ENCODE results near the gene SLC47A1. TPM values are rescaled to one million over a fixed set of nuclear protein-coding genes. Genes with fewer than 3 reads are reported as not detected.

Gene SLC47A1
- total and polyA plus RNA-seq, 2 of the 13 experiments (the other 11 are each of a cell fraction or from before 2014, with no cell fraction given): 42.1 to 67.5 TPM

GRCh38 chr17:19538095-19539039, 4.7 kb downstream of the SLC47A1 start (continued):
- TF ChIP-seq CEBPZ (IDR thresholded peaks at IDR 0.05; ENCODE audit: low read length): no peak
- no peak for TF ChIP-seq ZIK1 (CRISPR knock-in tag; IDR thresholded peaks at IDR 0.05; ENCODE audit: borderline replicate concordance, low read depth)
- peak; percentile 49; the same call in 1 of the 2 replicates for TF ChIP-seq GMEB1 (CRISPR knock-in tag; IDR thresholded peaks at IDR 0.05; ENCODE audit: borderline replicate concordance)
- peak; percentile 77; the same call in 1 of the 2 replicates for TF ChIP-seq MEF2D (CRISPR knock-in tag; IDR thresholded peaks at IDR 0.05)
- no peak for TF ChIP-seq ZNF674 (CRISPR knock-in tag; IDR thresholded peaks at IDR 0.05; ENCODE audit: low read depth)
- peak; percentile 98 for TF ChIP-seq TFAP4 (IDR thresholded peaks at IDR 0.05; ENCODE audit: borderline replicate concordance, low read depth)
- TF ChIP-seq ATF7-NPFF (CRISPR knock-in tag; IDR thresholded peaks at IDR 0.05; ENCODE audit: low read depth): peak; percentile 55; the same call in 1 of the 2 replicates
- TF ChIP-seq IKZF1 (IDR thresholded peaks at IDR 0.05): no peak
- TF ChIP-seq TFE3 (CRISPR knock-in tag; IDR thresholded peaks at IDR 0.05): peak; percentile 100
- TF ChIP-seq ZNF747 (CRISPR knock-in tag; IDR thresholded peaks at IDR 0.05; ENCODE audit: borderline replicate concordance): peak; percentile 93; the same call in 1 of the 2 replicates
- TF ChIP-seq FOSL2 (CRISPR knock-in tag; IDR thresholded peaks at IDR 0.05): peak; percentile 79
- no peak for TF ChIP-seq STAT5B (CRISPR knock-in tag; IDR thresholded peaks at IDR 0.05)
- no peak for TF ChIP-seq NFE2L2 (IDR thresholded peaks at IDR 0.05; ENCODE audit: low read length)
- TF ChIP-seq CCAR2 (optimal IDR thresholded peaks at IDR 0.05; ENCODE audit: low read depth, low read length): no peak
- TF ChIP-seq MED8 (CRISPR knock-in tag; IDR thresholded peaks at IDR 0.05; ENCODE audit: insufficient replicate concordance): peak; percentile 88
- TF ChIP-seq ZNF629 (CRISPR knock-in tag; conservative IDR thresholded peaks at IDR 0.05): peak; percentile 63
- no peak for TF ChIP-seq CBFB (CRISPR knock-in tag; IDR thresholded peaks at IDR 0.05)
- peak; percentile 91 for TF ChIP-seq ZNF331 (CRISPR knock-in tag; IDR thresholded peaks at IDR 0.05)
- TF ChIP-seq KDM6A (CRISPR knock-in tag; IDR thresholded peaks at IDR 0.05; ENCODE audit: low read depth): peak; percentile 63; the same call in 1 of the 2 replicates
- no peak for TF ChIP-seq ATAD3A (CRISPR knock-in tag; IDR thresholded peaks at IDR 0.05)
- TF ChIP-seq ZNF431 (CRISPR knock-in tag; IDR thresholded peaks at IDR 0.05; ENCODE audit: borderline replicate concordance, low read depth): peak; percentile 32; the same call in 1 of the 2 replicates
